GM18907 (cell line): Measurements from ENCODE around the gene ZNF844.
"Not testable (repeated sequence)": the region's sequence is repeated elsewhere in the genome, so short reads cannot be mapped to it uniquely, and the experiment has no call there.

Experiments used
- ATAC-seq: cut with Tn5 transposase; IDR thresholded peaks from one replicate; pipeline ENCODE4 v1.9.1; 2021; ENCODE audit warnings: mild to moderate bottlenecking, moderate library complexity; ENCODE audit not compliant: unreplicated experiment

The ZNF844 gene

DNA sequence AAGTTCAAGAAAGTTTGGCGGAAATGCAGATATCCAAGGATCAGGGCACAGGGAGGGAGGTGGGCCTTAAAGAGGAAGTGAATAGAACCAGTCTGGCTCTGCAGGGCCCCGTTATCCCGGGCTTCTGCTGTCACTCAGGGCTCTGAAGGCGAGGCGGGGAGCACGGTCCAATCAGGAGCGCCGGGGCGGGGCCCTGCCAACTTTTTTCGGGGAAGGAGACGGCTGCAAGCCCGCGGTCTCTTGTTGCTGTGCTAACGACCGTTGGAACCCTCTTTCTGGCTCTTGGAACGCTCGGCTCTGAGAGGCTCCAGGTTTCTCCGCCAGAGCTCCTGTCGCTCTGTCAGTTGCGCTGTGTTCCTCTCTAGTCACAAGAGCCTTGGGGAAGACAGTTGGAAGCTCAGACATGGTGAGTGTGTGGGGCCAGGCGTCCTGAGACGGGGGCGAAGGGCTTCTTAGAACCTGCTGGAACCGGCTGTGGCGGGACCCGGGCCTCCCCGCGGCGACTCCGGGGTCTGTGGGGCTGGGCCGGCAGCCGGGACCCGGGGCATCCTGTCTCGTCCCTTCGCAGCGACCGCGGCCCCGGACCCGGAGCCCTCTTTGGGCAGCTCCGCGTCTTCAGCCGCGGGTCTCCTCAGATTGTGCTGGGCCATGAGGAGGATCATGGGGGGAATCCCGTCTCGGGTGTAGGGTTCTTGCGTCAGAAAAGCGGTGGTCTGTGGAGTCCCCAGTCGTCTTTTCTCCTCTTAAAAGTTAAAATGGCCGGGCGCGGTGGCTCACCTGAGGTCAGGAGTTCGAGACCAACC, 27.7 kb downstream of the ZNF844 start:
- peak; percentile 45 for ATAC-seq

- no peak for ATAC-seq
Measured at GRCh38 chr19:12092956-12093355, 28.4 kb downstream of the ZNF844 start.

DNA sequence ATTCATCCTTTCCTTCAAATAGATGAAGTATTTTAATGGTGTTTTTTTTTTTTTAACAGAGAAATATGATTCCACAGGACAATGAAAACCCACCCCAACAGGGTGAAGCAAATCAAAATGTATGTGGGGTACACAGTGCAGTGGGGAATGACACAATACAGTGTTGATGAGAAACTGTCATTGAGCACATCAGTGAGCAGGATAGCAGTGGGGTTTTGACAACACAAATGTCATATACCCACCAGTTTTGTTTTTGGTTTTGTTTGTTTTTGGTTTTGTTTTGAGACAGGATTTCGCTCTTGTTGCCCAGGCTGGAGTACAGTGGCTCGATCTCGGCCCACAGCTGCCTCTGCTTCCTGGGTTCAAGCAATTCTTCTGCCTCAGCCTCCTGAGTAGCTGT, 29.2 kb downstream of the ZNF844 start:
- no peak for ATAC-seq

GRCh38 chr19:12095111-12095790, 30.7 kb downstream of the ZNF844 start:
- ATAC-seq = no peak

GRCh38 chr19:12098040-12098439, 33.5 kb downstream of the ZNF844 start:
- no peak for ATAC-seq

GRCh38 chr19:12103909-12104308, 39.4 kb downstream of the ZNF844 start:
- ATAC-seq = not testable (repeated sequence)

DNA sequence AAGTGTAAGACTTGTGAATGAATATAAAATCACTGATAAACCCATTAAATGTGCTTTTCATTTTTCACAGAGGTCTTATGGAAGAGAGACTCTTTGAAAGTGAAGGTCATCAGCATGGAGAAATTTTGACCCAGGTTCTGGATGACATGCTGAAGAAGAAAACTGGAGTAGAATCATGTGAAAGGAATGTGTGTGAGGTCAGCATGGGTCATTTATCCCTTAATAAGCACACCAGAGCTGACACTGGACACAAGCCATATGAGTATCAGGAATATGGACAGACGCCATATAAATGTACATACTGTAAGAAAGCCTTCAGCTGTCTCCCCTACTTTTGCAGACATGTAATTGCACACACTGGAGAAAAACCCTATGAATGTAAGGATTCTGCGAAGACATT, 46.6 kb downstream of the ZNF844 start:
- ATAC-seq = no peak

- ATAC-seq = no peak
Measured at GRCh38 chr19:12111943-12112637, 47.6 kb downstream of the ZNF844 start.

DNA sequence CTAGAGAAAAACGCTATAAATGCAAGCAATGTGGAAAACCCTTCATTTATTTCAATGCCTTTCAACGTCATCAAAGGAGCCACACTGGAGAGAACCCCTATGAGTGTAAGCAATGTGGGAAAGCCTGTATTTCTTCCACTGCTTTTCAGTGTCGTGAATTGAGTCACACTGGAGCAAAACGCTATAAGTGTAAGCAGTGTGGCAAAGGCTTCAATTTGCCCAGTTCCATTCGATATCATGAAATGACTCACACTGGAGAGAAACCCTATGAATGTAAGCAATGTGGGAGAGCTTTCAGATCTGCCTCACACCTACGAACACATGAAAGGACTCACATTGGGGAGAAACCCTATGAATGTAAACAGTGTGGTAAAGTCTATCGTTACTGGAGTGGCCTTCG, 48.2 kb downstream of the ZNF844 start:
- no peak for ATAC-seq

DNA sequence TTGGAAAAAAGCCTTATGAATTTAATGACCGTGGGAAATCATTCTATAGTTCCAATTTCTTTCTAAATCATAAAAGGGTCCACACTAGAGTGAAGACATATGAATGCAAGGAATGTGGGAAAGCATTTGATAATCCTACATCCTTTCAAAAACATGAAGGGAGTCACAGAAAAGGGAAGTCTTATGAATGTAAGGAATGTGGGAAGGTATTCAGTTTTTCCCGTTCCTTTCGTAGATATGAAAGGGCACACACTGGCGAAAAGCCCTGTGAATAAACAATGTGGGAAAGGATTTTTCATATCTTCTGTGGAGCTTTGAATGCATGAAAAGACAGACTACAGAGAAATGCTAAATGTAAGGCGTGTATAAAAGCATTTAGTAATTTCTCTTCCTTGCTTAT, 48.6 kb downstream of the ZNF844 start:
- ATAC-seq = no peak

- ATAC-seq = no peak
Measured at GRCh38 chr19:12117201-12117970, 52.9 kb downstream of the ZNF844 start.

- ATAC-seq = no peak
Measured at GRCh38 chr19:12126707-12127106, 62.2 kb downstream of the ZNF844 start.
